ENCODE measurements around the gene SH3BP4.

The SH3BP4 gene

GRCh38 chr2:234982096-234982834, 30.4 kb downstream of the SH3BP4 start:
- DNase-seq (ENCODE audit: low read depth in 2 of 2) = no peak

DNA sequence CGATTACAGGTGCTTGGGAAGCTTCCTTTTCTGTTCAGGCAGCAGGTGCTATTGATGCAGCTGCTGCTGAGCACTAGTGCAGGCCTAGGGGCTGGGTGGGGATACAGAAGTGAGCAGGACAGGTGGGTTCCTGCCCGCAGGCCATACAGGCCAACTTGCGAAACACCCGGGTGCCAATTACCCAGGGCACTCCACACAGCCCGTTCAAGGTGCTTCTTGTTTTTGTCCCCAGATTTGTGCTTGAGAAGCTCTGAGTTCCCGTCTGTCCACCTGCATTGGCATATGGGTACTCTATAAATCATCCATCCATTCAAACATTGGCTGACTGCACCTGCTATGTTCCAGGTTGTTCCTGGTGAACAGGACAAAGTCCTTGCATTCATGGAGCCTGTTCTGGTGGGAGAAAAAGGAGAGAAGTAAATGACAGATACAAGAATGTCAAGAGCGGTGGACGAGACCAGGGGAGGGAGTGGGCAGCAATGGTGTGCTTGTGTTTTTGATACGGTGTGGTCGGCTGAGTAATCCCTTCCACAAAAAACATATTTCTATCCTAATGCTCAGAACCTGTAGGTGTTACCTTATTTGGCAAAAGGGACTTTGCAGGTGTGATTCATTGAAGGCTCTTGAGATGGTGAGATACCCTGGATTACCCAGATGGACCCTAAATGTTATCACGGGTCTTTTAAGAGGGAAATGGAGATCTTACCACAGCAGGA, 31.4 kb downstream of the SH3BP4 start:
- DNase-seq (ENCODE audit: low read depth in 2 of 2) = no peak

- DNase-seq (ENCODE audit: low read depth in 2 of 2) = no peak
Measured at GRCh38 chr2:234985608-234986245, 33.9 kb downstream of the SH3BP4 start.

DNA sequence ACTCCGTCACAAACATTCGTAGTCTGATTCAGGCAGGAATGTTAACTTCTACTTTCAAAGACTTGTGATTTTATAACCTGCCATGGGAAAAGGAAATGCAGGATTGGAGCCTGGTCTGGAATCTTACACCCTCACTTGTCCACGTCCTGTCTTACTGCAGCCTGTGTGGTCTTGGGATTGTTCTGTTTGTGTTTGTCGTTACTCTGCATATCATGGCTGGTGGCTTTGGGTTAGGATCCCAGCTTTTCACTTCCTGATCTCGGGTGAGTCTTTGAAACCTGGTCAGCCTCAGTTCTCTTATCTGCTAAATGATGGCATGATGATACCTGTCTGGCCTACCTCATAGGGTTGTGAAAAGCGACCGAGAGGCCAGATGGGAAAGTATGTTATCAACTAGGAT, 34.6 kb downstream of the SH3BP4 start:
- no peak for DNase-seq (ENCODE audit: low read depth in 2 of 2)

DNA sequence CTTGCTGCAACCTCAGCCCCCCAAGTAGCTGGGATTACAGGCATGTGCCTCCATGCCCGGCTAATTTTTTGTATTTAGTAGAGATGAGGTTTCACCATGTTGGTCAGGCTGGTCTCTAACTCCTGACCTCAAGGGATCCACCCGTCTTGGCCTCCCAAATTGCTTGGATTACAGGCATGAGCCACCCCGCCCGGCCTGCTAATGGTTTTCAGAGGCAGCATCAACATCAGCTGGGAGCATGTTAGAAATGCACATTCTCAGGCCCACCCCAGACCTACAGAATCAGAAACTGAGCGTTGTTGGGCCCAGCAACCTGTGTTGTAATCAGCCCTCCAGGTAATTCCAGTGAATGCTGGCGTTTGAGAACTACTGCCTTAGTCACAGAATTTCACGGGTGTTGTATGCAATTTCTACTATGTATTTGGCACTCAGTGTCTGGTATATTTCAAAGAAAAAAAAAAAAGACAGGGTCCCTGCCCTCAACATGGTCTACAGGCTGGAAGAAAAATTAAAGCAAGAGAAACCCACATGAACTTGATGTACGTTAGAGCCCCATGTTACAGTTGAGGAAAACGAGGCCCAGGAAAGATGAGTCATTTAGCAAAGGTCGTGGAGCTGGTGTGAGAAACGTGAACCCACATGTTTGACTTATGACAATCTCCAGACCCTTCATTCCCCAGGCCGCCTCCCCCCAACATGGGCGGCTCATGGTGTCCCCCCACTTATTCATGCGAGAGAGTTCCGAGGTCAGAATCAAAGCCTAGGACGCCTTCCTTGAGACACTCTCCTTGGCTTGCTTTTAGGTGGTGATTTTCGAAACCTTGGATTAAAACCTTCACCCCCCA, 35.3 kb downstream of the SH3BP4 start:
- no peak for DNase-seq (ENCODE audit: low read depth in 2 of 2)

GRCh38 chr2:234987754-234988153, 35.9 kb downstream of the SH3BP4 start:
- DNase-seq (ENCODE audit: low read depth in 2 of 2) = no peak

- no peak for DNase-seq (ENCODE audit: low read depth in 2 of 2)
Measured at GRCh38 chr2:234988491-234988890, 36.7 kb downstream of the SH3BP4 start.

DNA sequence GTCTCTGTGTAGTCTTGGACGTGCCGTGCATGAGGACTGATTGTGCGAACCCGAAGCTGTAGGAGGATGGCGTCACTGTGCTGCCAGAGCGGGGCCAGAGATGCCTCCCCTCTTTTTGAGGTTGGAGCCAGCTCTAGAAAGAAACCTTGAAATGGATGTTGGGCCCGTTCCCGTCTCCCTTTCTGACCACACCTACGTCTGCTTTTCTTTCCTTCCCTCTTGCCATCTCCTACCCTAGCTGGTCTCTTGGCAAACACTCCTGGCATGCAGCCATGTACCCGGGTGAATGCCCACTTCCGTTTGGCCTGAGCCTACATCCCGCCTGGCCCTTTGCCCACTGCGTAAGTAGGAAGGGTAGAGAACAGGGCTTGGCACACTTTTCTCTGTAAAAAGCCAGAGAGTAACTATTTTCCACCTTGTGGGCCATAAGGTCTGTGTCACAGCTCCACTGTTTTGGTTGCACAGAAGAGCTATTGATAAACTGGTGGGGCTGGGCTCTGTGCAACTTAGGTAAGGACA, 37.4 kb downstream of the SH3BP4 start:
- DNase-seq (ENCODE audit: low read depth in 2 of 2) = no peak

DNA sequence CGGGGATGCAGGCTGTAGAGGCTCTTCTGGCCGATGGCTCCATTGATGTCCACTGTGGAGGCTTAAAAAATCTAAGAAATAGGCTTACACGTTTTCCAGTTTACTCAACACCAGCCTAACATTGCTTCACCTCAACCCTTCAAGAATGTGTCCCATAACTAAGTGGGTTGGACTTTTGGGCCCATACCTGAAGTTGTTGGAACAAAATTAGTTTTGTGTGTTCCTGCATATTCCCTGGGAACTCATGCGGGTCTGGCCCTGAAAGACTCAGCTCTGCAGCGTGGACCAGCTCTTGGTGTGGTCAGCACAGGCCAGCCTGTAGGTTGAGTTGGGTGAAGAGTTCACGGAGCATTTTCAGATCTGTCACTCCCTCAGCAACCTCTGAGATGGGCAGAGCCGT, 38.5 kb downstream of the SH3BP4 start:
- no peak for DNase-seq (ENCODE audit: low read depth in 2 of 2)

DNA sequence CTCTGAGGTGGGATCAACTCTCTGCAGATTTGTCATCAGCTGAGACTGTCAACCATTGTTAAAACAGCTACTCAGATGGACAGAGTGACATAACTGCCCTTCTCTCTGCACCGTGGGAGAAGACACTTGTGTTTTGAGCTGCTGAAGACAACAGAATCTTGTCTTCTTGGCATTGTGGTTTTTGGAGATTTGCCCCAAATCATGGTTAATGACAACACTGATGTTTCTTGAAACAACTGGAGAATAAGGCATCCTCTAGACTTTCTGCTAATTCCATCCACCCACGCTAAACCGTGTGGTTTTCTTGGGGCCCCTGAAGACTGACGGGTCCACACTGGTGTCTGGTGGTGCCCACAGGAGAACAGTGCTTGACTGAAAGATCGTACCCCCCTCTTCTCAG, 39.5 kb downstream of the SH3BP4 start:
- no peak for DNase-seq (ENCODE audit: low read depth in 2 of 2)

DNA sequence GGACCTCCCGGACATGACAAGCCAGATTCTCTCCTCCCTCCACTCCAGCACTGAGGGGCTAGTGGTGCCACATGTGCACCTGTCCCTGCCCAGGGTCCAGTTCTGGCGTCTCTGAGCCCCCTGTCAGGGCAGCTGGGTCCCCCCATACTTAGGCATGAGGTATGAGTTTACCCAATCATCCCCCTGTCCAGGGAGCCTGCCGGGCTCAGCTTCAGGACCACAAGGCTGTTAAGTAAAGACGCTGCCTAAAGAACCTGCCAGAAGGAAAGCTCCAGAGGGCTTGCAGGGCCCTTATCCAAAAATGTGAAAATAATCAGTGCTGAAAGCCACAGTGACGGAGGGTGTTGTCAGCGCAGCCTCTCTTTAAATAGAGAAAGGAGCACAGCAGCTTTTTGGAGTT, 40.0 kb downstream of the SH3BP4 start:
- no peak for DNase-seq (ENCODE audit: low read depth in 2 of 2)

GRCh38 chr2:234992196-234992595, 40.4 kb downstream of the SH3BP4 start:
- no peak for DNase-seq (ENCODE audit: low read depth in 2 of 2)

DNA sequence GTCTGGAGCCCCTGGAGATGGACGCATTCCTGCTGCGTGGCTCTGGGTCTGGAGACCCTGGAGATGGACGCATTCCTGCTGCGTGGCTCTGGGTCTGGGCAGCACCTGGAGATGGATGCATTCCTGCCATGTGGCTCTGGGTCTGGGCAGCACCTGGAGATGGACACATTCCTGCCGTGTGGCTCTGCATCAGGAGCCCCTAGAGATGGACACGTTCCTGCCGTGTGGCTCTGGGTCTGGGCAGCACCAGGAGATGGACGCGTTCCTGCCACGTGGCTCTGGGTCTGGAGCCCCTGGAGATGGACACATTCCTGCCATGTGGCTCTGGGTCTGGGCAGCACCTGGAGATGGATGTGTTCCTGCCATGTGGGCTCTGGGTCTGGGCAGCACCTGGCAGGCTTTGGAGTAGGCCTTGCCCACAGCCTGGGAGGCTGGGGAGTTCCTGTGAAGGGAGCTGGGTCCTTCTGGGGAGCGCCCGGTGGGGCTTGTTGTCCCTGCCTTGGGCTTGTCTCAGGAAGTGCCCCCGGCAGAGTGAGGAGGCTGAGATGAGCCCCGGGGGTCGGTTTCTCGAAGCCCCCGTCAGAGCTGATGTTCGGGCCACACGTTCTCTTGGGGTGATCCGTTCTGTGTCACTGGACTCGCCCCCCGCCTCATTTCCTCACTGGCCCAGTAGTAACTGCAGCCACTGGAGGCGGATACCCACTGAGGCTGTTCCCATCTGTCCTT, 41.0 kb downstream of the SH3BP4 start:
- no peak for DNase-seq (ENCODE audit: low read depth in 2 of 2)

- no peak for DNase-seq (ENCODE audit: low read depth in 2 of 2)
Measured at GRCh38 chr2:234993541-234993981, 41.7 kb downstream of the SH3BP4 start.

GRCh38 chr2:234994438-234995321, 42.9 kb downstream of the SH3BP4 start:
- DNase-seq (ENCODE audit: low read depth in 2 of 2) = no peak

GRCh38 chr2:234995332-234996068, 43.7 kb downstream of the SH3BP4 start:
- no peak for DNase-seq (ENCODE audit: low read depth in 2 of 2)

DNA sequence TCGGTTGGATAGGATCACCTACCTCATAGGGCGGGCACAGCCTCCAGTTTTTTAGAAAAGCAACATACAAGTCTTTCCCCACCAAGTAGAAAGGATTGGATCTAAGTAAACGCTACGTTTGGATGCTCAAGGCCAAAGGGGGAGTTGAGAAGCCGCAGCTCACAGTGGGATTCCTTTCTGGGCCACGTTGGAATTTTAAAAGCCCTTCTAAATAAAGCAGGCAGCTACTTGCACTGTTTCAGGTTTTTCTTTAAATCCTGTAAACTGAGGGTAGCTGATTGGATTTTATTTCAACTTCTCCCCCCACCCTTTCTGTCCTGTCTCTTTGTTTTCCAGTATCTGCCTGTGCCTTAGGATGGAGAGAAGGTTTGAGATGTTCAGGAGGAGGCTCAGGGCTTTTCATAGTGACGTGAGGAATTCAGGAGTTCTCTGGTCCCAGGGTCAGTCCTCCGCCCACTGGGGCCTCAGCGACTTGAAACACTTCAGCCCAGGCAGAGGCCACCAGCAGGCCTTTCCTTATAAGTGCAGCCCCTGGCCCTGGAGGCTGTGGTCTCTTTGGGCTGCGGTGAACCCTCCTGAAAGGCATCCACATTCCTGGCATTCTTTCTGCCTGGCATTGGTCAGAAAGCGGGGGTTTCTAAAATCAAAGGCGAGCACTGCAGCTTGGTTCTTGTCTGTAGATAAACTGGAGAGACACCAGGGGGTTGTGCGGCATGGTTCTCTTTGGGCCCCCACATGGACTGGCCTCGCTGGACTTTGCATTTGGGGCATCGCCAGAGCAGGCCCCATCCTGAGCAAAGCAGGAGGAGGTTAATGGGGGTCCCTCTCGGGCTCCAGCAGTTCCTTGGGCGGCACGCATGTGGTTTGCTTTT, 44.5 kb downstream of the SH3BP4 start:
- DNase-seq (ENCODE audit: low read depth in 2 of 2) = no peak

DNA sequence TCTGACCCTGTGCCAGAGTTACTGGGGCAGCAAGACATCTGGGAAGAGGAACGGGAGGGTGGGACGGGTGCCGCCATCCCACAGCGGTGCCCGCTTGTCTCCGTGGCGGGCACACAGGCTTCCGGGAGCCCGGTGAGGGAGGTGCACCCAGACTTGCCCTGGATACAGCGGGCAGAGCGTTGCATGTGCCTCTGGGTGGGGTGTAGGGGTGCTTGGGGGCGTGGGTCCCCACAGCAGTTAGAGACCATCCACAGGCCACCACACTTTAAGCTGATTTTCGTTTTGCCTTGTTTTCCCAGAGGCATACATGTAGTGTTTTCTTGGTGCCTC, 45.1 kb downstream of the SH3BP4 start:
- DNase-seq (ENCODE audit: low read depth in 2 of 2) = no peak

DNA sequence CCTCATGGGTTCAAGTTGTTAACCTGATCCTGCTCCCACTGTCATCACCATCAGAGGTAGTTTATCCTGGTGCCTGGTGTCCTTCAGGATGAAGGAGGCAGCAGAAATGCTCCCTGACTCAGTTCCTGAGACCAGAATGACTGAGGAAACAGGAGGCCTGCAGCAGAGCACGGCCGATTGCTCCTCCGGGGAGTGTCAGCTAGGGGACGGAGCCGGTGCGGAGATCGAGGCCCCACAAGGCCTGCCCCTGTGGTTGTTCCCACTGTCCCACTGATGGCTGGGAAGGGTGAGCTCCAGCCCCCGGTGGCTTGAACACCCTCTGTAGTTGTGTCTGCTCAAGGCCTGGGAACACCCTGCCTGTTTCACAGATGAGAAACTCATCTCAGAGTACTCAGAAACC, 45.6 kb downstream of the SH3BP4 start:
- no peak for DNase-seq (ENCODE audit: low read depth in 2 of 2)
